A549 (cell line): ENCODE results near the gene MYL1. TPM values are rescaled to one million over a fixed set of nuclear protein-coding genes. Genes with fewer than 3 reads are reported as not detected.

ENCODE experiments used
- ATAC-seq, 2 experiments: fragments of 200-7000 bp in 1 of 2; fragments of >200 bp in 1 of 2; cut with Nextera tagmentation in 1 of 2; cut with Tn5 transposase in 1 of 2; 3 replicates each; pipeline versions ENCODE4 v1.8.0 to v1.9.1; 2018 to 2020; ENCODE audit warnings: mild to moderate bottlenecking in 1 of 2, moderate library complexity in 1 of 2
- CTCF ChIA-PET: fragments of 300-600 bp; sonication (Branson Sonifier 250); formaldehyde crosslinking; extraction: SDS; loops from one replicate; lab custom pipeline; 2021; ENCODE audit warnings: antibody characterized with exemption, inconsistent platforms; lab: Yijun Ruan, JAX
- POLR2A ChIA-PET: fragments of 350-600 bp; formaldehyde crosslinking; extraction: SDS; loops from one replicate; lab custom pipeline; 2021; ENCODE audit warnings: antibody characterized with exemption, inconsistent platforms; lab: Yijun Ruan, JAX
- DNase-seq, 2 experiments: peaks; one replicate each; pipeline versions ENCODE4 v3.0.0 to v3.0.0-alpha.2; 2011 to 2016; ENCODE audit warnings: low read depth in 1 of 2, low spot score in 1 of 2
- FAIRE-seq: peaks from 2 replicates; lab custom pipeline; 2011; peaks lifted over from hg19 to GRCh38; lab: Jason Lieb, UNC
- H3K27ac ChIP-seq, 2 experiments: fragments of >200 bp; sonication (Bioruptor Twin); formaldehyde crosslinking; 3 replicates each; pipeline ENCODE4 v1.5.1; 2016 to 2017
- H3K4me1 ChIP-seq: fragments of >200 bp; sonication (Bioruptor Twin); formaldehyde crosslinking; 3 replicates; pipeline ENCODE4 v1.6.1; 2016
- H3K4me2 ChIP-seq: fragments of >200 bp; sonication (Bioruptor Twin); formaldehyde crosslinking; 3 replicates; pipeline ENCODE4 v1.6.1; 2016
- H3K4me3 ChIP-seq: fragments of >200 bp; sonication (Bioruptor Twin); formaldehyde crosslinking; 3 replicates; pipeline ENCODE4 v1.5.1; 2016
- H3K9me3 ChIP-seq: fragments of >200 bp; sonication (Bioruptor Twin); formaldehyde crosslinking; 3 replicates; pipeline ENCODE4 v1.6.1; 2016
- CBX2 ChIP-seq: fragments of 200-600 bp; sonication (generic); IDR thresholded peaks from 2 replicates; pipeline ENCODE4 v1.6.1; 2016; ENCODE audit warnings: low read depth, mild to moderate bottlenecking, borderline replicate concordance
- CEBPB ChIP-seq, 2 experiments: fragments of >200 bp in 1 of 2; sonication (Bioruptor Twin) in 1 of 2; formaldehyde crosslinking in 1 of 2; IDR thresholded peaks; 2 replicates each; pipeline ENCODE4 v1.6.1; 2012 to 2016
- CHD2 ChIP-seq: fragments of 150-350 bp; IDR thresholded peaks from 2 replicates; pipeline ENCODE4 v1.6.1; 2014; ENCODE audit warnings: low read length; ENCODE audit not compliant: partially characterized antibody
- CTCF ChIP-seq: fragments of >200 bp; sonication (Bioruptor Twin); formaldehyde crosslinking; IDR thresholded peaks from 3 replicates; pipeline ENCODE4 v1.5.1; 2016
- E2F6 ChIP-seq: IDR thresholded peaks from 2 replicates; pipeline ENCODE4 v1.6.1; 2012; ENCODE audit warnings: low read depth, borderline replicate concordance
- ELK1 ChIP-seq: fragments of 150-350 bp; IDR thresholded peaks from 2 replicates; pipeline ENCODE4 v1.6.1; 2014; ENCODE audit warnings: low read depth, mild to moderate bottlenecking, low read length
- FOSB ChIP-seq: fragments of 250-450 bp; sonication (Bioruptor Pico); IDR thresholded peaks from 2 replicates; pipeline ENCODE4 v1.5.0; 2020; ENCODE audit warnings: mild to moderate bottlenecking, moderate library complexity
- HES2 ChIP-seq: fragments of >200 bp; sonication (Bioruptor Twin); formaldehyde crosslinking; IDR thresholded peaks from 2 replicates; pipeline ENCODE4 v1.6.1; 2016
- HOXB13 ChIP-seq: fragments of 250-450 bp; sonication (Bioruptor Pico); IDR thresholded peaks from 2 replicates; pipeline ENCODE4 v1.5.0; 2020; ENCODE audit warnings: low read depth, mild to moderate bottlenecking, moderate library complexity
- HOXB5 ChIP-seq: fragments of 250-450 bp; sonication (Bioruptor Pico); IDR thresholded peaks from 2 replicates; pipeline ENCODE4 v1.5.0; 2020; ENCODE audit warnings: mild to moderate bottlenecking, moderate library complexity
- JUNB ChIP-seq: fragments of >200 bp; sonication (Bioruptor Twin); formaldehyde crosslinking; IDR thresholded peaks from 2 replicates; pipeline ENCODE4 v1.6.1; 2016
- KDM1A ChIP-seq: fragments of 200-600 bp; sonication (generic); IDR thresholded peaks from 2 replicates; pipeline ENCODE4 v1.6.1; 2016; ENCODE audit warnings: low read depth, mild to moderate bottlenecking
- KDM5A ChIP-seq: fragments of 200-600 bp; sonication (generic); IDR thresholded peaks from 2 replicates; pipeline ENCODE4 v1.6.1; 2016; ENCODE audit warnings: antibody characterized with exemption, mild to moderate bottlenecking
- MAFK ChIP-seq: fragments of 450-650 bp; IDR thresholded peaks from 2 replicates; pipeline ENCODE4 v1.6.1; 2014; ENCODE audit not compliant: partially characterized antibody
- MYC ChIP-seq: IDR thresholded peaks from 2 replicates; pipeline ENCODE4 v1.6.1; 2012; ENCODE audit warnings: mild to moderate bottlenecking, inconsistent platforms, low read length, improper control_type of control experiment, borderline replicate concordance
- NR3C1 ChIP-seq: fragments of >200 bp; sonication (Bioruptor Twin); formaldehyde crosslinking; IDR thresholded peaks from 3 replicates; pipeline ENCODE4 v1.6.1; 2017
- RARB ChIP-seq: fragments of 250-450 bp; sonication (Bioruptor Pico); IDR thresholded peaks from 2 replicates; pipeline ENCODE4 v1.8.0; 2021; ENCODE audit warnings: mild to moderate bottlenecking, moderate library complexity
- REST ChIP-seq: fragments of 200-600 bp; sonication (generic); IDR thresholded peaks from 2 replicates; pipeline ENCODE4 v1.6.1; 2016; ENCODE audit warnings: antibody characterized with exemption, mild to moderate bottlenecking, moderate library complexity
- RFX5 ChIP-seq: fragments of 450-650 bp; IDR thresholded peaks from 2 replicates; pipeline ENCODE4 v1.7.1; 2014; ENCODE audit warnings: antibody characterized with exemption, mild to moderate bottlenecking, moderate library complexity
- TFCP2L1 ChIP-seq: fragments of 250-450 bp; sonication (Bioruptor Pico); IDR thresholded peaks from 2 replicates; pipeline ENCODE4 v1.5.0; 2021; ENCODE audit warnings: mild to moderate bottlenecking
- TP53 ChIP-seq: fragments of 250-450 bp; sonication (Bioruptor Pico); IDR thresholded peaks from 2 replicates; pipeline ENCODE4 v1.5.0; 2021; ENCODE audit warnings: mild to moderate bottlenecking, moderate library complexity
- ZC3H11A ChIP-seq: fragments of 450-650 bp; IDR thresholded peaks from 2 replicates; pipeline ENCODE4 v1.6.1; 2014; ENCODE audit warnings: antibody characterized with exemption, mild to moderate bottlenecking
- ZNF302 ChIP-seq: fragments of 250-450 bp; sonication (Bioruptor Pico); IDR thresholded peaks from 2 replicates; pipeline ENCODE4 v1.9.0; 2021; ENCODE audit warnings: inconsistent platforms, mild to moderate bottlenecking, moderate library complexity
- ZSCAN20 ChIP-seq: fragments of 250-450 bp; sonication (Bioruptor Pico); IDR thresholded peaks from 2 replicates; pipeline ENCODE4 v1.8.0; 2022; ENCODE audit warnings: mild to moderate bottlenecking, moderate library complexity
- WGBS: methylation state at CpG from one replicate; pipeline ENCODE4 v1.1.6; 2017; ENCODE audit errors: missing lambda C conversion rate; 5-methylcytosine and 5-hydroxymethylcytosine counted together
- polyA plus RNA-seq, 4 experiments: library from polyadenylated mRNA; depleted of rRNA in 3 of 4; stranded (reverse); fragments of >200 nt; fragmentation: RNase III in 1 of 4; extraction: RNeasy Plus Mini Kit Qiagen cat#74134 plus additional on column Dnase treatment in 1 of 4; gene quantifications; 2 replicates in 3 of 4; 3 replicates in 1 of 4; pipeline ENCODE4 v1.2.3, GENCODE V29; 2011 to 2017

The MYL1 gene
- polyA plus RNA-seq, 2 of the 4 experiments (the other 2 are of a cell fraction) = not detected

GRCh38 chr2:210277133-210277532, 37.8 kb downstream of the MYL1 start:
- 5% methylated on average over 1 of the region's 1 CpG for WGBS
- ATAC-seq = no peak
- DNase-seq = no peak
- Histone ChIP-seq H3K4me3 (no peak overlapping the region), H3K27ac (no peak overlapping the region), H3K4me2 (no peak overlapping the region), H3K9me3 (no peaks in the 10 kb centered on the region), H3K4me1 (no peaks in the 10 kb centered on the region)
- FAIRE-seq = no peak
- ChIA-PET POLR2A (no interaction called here), CTCF (interaction anchor here (0.6 kb wide), 1 partner anchor 557 kb away, joined by 5 read pairs; no protein-coding TSS in a partner anchor)
- TF ChIP-seq CBX2 (no peak), KDM5A (no peak), HOXB13 (CRISPR knock-in tag) (no peak), ZNF302 (CRISPR knock-in tag) (no peak), RFX5 (no peak), HES2 (no peak), ZSCAN20 (CRISPR knock-in tag) (no peak), HOXB5 (CRISPR knock-in tag) (no peak), E2F6 (no peak), CHD2 (no peak), TFCP2L1 (CRISPR knock-in tag) (no peak), CEBPB (IDR thresholded peaks at IDR 0.05) (no peak), REST (no peak), RARB (CRISPR knock-in tag) (no peak)

GRCh38 chr2:210271300-210271699, 43.7 kb downstream of the MYL1 start:
- Histone ChIP-seq H3K4me1 (no peaks in the 10 kb centered on the region), H3K4me3 (no peak overlapping the region), H3K4me2 (no peak overlapping the region), H3K27ac (no peak overlapping the region), H3K9me3 (no peaks in the 10 kb centered on the region)
- FAIRE-seq (no peak), DNase-seq (no peak), ATAC-seq (no peak)
- CTCF ChIA-PET = no interaction called here
- POLR2A ChIA-PET = no interaction called here
- TF ChIP-seq MAFK = peak; percentile 82
- TF ChIP-seq TP53 (CRISPR knock-in tag) = no peak
- TF ChIP-seq CTCF = no peak
- TF ChIP-seq JUNB = no peak
- TF ChIP-seq, all 56 proteins: peak for 1

- DNase-seq (no peak), ATAC-seq (no peak), FAIRE-seq (no peak)
- no peak overlapping the region for H3K4me3 ChIP-seq
- ChIA-PET POLR2A (no interaction called here), CTCF (no interaction called here)
- H3K9me3 ChIP-seq = no peaks in the 10 kb centered on the region
- H3K27ac ChIP-seq = no peak overlapping the region
- no peaks in the 10 kb centered on the region for H3K4me1 ChIP-seq
- 3% methylated on average over 3 of the region's 3 CpGs for WGBS
- H3K4me2 ChIP-seq = no peak overlapping the region
- TF ChIP-seq ZC3H11A (no peak), ZSCAN20 (CRISPR knock-in tag) (no peak), CEBPB (IDR thresholded peaks at IDR 0.05) (no peak), FOSB (CRISPR knock-in tag) (no peak), KDM1A (no peak), ELK1 (no peak), NR3C1 (no peak), REST (no peak), MYC (no peak), HES2 (no peak)
Observed at GRCh38 chr2:210269148-210269547, 45.8 kb downstream of the MYL1 start.
